ENCODE results near the gene CTNND2. TPM values are rescaled to one million over a fixed set of nuclear protein-coding genes. Genes with fewer than 3 reads are reported as not detected.

CTNND2 gene
- total and polyA plus RNA-seq, 9 of the 15 experiments (the other 6 are each of a cell fraction or from before 2014, with no cell fraction given), result 0.03 to 0.35 TPM; not detected in 7

DNA sequence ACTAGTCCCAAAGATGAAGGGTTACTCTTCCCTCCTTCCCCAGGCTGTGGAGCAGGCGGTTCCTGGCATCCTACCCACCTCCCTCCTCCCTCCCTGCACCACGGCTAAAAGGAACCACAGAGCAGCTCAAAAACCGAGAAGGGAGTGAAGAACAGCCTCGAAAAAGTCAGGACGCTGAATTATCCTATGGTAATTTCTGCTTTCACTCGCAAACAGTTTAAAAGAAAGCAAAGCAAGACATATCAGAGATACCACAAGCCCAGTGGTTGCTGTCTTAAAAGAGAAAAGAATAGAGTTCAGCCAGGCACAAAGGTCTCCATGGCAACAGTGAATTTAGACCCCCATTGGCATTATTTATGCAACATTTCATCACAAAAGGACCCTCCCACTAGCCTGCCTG lies 315.4 kb downstream of the CTNND2 start (continued):
- TF ChIP-seq, protein P1, sequence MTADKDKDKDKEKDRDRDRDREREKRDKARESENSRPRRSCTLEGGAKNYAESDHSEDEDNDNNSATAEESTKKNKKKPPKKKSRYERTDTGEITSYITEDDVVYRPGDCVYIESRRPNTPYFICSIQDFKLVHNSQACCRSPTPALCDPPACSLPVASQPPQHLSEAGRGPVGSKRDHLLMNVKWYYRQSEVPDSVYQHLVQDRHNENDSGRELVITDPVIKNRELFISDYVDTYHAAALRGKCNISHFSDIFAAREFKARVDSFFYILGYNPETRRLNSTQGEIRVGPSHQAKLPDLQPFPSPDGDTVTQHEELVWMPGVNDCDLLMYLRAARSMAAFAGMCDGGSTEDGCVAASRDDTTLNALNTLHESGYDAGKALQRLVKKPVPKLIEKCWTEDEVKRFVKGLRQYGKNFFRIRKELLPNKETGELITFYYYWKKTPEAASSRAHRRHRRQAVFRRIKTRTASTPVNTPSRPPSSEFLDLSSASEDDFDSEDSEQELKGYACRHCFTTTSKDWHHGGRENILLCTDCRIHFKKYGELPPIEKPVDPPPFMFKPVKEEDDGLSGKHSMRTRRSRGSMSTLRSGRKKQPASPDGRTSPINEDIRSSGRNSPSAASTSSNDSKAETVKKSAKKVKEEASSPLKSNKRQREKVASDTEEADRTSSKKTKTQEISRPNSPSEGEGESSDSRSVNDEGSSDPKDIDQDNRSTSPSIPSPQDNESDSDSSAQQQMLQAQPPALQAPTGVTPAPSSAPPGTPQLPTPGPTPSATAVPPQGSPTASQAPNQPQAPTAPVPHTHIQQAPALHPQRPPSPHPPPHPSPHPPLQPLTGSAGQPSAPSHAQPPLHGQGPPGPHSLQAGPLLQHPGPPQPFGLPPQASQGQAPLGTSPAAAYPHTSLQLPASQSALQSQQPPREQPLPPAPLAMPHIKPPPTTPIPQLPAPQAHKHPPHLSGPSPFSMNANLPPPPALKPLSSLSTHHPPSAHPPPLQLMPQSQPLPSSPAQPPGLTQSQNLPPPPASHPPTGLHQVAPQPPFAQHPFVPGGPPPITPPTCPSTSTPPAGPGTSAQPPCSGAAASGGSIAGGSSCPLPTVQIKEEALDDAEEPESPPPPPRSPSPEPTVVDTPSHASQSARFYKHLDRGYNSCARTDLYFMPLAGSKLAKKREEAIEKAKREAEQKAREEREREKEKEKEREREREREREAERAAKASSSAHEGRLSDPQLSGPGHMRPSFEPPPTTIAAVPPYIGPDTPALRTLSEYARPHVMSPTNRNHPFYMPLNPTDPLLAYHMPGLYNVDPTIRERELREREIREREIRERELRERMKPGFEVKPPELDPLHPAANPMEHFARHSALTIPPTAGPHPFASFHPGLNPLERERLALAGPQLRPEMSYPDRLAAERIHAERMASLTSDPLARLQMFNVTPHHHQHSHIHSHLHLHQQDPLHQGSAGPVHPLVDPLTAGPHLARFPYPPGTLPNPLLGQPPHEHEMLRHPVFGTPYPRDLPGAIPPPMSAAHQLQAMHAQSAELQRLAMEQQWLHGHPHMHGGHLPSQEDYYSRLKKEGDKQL (CRISPR knock-in tag; IDR thresholded peaks at IDR 0.05; ENCODE audit: borderline replicate concordance), result no peak
- TF ChIP-seq SAP30 (IDR thresholded peaks at IDR 0.05; ENCODE audit: borderline replicate concordance, insufficient read depth, low read depth, low read length, poor library complexity, severe bottlenecking) (no peak), ZSCAN32 (CRISPR knock-in tag; IDR thresholded peaks at IDR 0.05) (no peak), NFATC3 (IDR thresholded peaks at IDR 0.05) (no peak), NFE2L1 (tag; IDR thresholded peaks at IDR 0.05; ENCODE audit: borderline replicate concordance, low read depth) (no peak), ZNF146 (CRISPR knock-in tag; IDR thresholded peaks at IDR 0.05; ENCODE audit: unreplicated experiment) (no peak), SRSF9 (IDR thresholded peaks at IDR 0.05; ENCODE audit: borderline replicate concordance, low read depth, low read length) (no peak)

All from K562 (cell line).